Stimulated activated CD8-positive, alpha-beta memory T cell treated with anti-CD3 and anti-CD28 coated beads, Interleukin-2, amount 100 ng/mL, for 48 hours (primary cell): Measurements from ENCODE around the gene CORO2B.
"Not testable (repeated sequence)": the region's sequence is repeated elsewhere in the genome, so short reads cannot be mapped to it uniquely, and the experiment has no call there.

Experiments
- DNase-seq, 2 donors: peaks; one replicate each; pipeline ENCODE4 v3.0.0-alpha.2; 2020; ENCODE audit warnings: low read depth in 2 of 2

CORO2B gene

DNA sequence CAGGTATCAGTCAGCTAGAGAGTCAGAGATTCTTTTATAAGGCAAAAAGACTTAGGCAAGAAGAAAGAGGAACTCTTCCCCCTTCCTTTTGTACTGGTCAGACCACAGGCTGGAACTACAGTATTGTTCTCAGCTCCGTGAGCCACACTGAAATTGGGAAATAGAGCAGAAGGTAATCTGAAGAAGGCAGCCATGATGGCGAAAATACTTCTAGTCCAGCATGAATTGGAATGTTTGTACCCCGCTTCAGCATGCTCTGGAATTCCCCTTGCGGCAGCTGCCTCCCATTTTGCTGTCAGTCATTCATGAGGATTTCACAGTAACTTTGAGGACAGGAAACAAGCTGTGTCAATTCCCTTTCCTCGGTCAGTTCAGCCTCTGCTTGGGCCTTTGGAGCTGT, 96.2 kb downstream of the CORO2B start:
- DNase-seq: no peak

- no peak for DNase-seq
These were observed 97.3 kb downstream of the CORO2B start for GRCh38 chr15:68676011-68676605.

- no peak for DNase-seq
These were observed 98.1 kb downstream of the CORO2B start for GRCh38 chr15:68676926-68677325.

DNA sequence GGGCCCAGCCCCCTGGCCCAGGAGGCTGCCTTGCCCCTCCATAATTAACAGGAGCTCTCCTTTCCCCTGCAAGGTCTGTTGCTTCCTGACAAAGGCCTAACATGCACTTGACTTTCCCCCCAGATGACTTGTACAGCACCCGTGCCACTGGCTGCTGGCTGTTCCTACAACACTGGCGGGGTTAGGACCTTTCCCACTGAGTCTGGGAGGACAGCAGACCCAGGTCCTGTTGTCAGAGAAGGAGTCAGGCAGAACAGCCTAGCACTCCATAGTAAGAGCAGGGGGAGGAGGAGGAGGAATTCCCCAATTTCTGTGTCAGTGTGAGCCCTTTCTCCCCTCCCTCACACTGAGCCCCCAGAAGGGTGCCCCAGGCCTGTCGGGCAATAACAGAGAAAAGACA, 99.2 kb downstream of the CORO2B start:
- DNase-seq: no peak

GRCh38 chr15:68678746-68679145, 100.0 kb downstream of the CORO2B start:
- DNase-seq: no peak

DNA sequence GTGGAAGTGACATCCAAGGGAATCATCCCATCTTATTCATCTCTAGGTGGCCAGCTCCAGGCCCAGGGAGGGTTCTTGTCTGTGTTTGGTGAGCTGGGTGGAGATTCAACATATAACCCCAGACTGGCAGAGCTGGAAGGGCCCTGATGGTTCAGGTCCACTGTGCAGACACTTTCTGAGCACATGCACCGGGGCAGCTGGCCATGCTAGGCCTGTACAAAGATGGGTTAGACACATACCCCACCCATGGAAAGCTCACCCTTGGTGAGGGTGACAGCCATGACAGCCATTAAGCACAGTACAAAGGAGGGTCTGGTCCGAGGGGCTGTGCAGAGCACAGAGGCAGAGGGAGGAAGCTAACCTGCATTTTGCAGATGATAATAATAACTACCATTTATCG, 100.4 kb downstream of the CORO2B start:
- DNase-seq: no peak

DNA sequence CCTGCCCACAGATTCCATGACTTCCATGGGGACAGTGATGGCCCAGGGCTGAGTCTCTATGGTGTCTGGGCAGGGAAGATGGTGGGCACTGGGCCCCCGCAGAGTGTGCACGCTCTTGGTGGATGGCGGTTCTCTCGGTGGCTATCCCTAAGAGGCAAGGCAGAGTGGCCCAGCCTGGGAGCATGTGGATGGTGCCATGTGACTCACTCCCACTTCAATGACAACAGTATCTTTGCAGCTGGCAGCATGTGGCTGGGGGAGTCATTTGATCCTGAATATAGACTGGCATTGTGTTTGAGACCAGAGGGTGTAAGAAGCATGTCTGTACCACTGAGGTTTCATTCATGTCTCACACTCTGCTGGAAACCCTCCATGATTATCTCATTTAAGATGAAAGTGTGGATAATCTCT, 101.2 kb downstream of the CORO2B start:
- DNase-seq: no peak

GRCh38 chr15:68680756-68681155, 102.0 kb downstream of the CORO2B start:
- DNase-seq: not testable (repeated sequence)

DNA sequence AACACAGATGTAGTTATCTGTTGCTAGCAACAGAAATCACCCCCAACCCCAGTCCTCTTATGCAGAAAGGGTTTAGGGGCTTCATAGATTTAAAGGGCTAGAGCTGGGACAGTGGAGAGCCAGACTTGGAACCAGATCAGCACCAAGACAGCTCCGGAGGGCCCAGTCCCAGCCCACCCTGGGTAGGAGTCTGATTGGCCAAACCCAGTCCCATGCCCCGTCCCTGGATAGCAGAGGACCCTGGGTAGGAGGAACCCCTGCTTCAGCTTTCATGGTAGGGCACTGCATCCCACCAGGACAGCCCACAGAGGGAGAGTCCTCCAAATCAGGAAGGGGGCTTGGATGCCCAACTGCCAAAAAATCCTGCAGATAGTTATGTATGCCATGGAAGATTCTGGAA, 103.0 kb downstream of the CORO2B start:
- no peak for DNase-seq

- DNase-seq: no peak
These were observed 103.5 kb downstream of the CORO2B start for GRCh38 chr15:68682330-68682729.

- no peak for DNase-seq
These were observed 104.2 kb downstream of the CORO2B start for GRCh38 chr15:68683026-68683425.

DNA sequence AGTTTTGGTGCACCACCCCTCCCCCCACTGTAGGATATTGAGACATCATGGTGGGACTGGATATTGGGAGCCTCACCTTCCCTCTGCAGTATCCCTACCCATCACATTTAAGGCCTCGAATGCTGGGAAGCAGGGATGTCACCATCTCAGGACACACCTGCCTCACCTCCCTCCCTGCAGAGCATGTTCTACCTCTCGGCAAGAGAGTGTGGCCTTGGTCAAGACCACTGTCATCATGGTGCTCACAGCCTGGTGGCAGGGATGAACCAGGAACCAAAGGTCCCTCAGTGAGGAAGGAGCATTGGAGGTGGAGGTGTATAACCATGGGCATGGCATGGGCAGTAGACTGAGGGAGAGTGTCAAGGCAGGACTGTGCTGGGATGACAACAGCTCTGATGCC, 104.8 kb downstream of the CORO2B start:
- no peak for DNase-seq

GRCh38 chr15:68684476-68684875, 105.7 kb downstream of the CORO2B start:
- no peak for DNase-seq

- no peak for DNase-seq
These were observed 108.4 kb downstream of the CORO2B start for GRCh38 chr15:68687136-68687735.

DNA sequence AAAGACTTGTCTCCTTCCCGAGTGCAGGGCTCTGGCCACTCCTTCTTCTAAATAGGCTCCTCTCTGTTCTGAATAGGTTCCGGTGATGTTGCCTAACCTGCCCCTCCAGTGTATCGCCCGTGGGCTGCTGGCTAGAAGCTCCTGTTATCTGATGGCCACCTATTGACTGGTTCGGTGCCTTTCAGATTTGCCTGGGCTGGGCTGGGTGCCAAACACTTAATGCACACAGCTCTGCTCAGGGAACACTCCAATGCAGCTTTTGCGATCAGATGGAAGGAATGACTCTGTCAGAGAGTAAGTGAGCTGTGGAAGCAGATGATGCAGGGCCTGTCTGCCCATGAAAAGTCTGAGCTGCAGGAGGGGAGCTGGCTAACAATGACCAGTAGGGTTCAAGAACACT, 112.9 kb downstream of the CORO2B start:
- no peak for DNase-seq

GRCh38 chr15:68693071-68693470, 114.3 kb downstream of the CORO2B start:
- DNase-seq: no peak

- no peak for DNase-seq
These were observed 115.3 kb downstream of the CORO2B start for GRCh38 chr15:68694111-68694510.

DNA sequence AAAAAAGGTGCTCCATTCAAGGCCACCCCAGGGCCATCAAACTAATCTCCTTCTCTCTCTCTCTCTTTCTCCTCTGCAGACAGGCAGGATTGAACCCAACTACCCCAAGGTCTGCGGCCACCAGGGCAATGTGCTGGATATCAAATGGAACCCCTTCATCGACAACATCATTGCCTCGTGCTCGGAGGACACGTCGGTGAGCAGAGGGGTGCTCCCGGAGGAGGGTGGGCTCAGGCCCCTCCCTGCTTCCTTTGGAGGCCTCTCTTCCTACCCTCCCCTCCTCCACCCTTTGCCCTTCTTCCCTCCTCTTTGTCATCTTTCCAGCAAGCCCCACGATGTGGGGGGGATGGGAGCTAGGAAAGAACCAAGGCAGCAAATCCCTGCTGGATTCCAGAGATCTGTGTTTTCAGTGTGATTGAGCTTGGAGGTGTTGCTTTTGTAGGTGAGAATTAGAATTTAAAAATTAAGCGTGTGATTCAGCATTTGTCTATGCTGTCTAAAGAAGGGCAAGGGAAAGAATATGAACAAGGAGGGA, 116.3 kb downstream of the CORO2B start:
- no peak for DNase-seq

GRCh38 chr15:68696414-68697363, 117.9 kb downstream of the CORO2B start:
- DNase-seq: no peak

DNA sequence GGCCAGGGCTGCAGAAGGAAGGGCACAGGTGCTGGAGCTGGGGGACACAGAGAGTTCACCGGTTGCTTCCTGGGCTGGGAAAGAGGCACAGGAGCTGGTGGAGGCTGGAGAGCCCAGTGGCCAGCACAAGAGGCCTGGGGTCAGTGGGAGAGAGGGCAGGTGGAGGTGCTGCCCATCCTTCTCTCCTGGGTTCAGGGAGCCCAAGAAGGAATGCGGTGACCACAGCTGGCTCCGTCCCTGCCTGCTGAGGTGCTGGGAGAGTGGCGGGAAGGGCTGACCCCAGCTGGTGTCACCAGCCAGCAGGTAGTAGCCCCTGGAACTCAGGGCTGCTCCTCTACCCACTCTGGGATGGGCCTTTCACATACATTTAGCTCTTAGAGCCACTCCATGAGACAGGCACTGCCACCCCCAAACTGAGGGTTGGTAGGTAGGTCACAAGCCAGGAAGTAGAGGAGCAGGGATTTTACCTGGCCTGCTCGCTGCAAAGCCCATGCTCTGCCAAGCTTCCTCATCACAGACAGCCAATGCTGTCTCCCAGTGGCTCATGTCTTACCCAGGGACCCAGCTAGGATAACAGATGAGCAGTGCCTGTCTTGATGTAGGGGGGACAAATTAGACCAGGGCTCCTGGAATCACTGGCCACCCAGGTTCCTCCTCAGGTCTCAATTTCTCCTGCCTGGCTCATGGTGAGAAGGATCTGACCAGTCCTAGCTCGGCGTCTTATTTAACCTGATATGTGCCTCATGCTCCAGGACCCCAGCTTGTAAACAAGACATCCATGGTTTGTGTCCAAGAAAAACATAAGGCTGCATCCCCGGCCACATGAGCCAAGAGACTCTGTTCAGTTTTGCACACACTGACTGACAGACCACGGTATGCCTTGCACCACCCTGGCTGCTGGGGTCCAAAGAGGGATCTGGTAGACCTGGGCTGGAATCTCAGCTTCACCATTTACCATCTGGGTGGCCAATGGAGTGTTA, 119.2 kb downstream of the CORO2B start:
- no peak for DNase-seq

GRCh38 chr15:68698708-68699107, 119.9 kb downstream of the CORO2B start:
- DNase-seq: no peak
